GM12872 (cell line): ENCODE results near the gene METRNL.

ENCODE experiments used
- TF ChIP-seq, protein P1 (sequence below): IDR thresholded peaks from 3 replicates; pipeline ENCODE4 v1.5.1; 2011; ENCODE audit warnings: low read depth, mild to moderate bottlenecking, low read length, moderate library complexity; ENCODE audit not compliant: insufficient read depth

The METRNL gene

DNA sequence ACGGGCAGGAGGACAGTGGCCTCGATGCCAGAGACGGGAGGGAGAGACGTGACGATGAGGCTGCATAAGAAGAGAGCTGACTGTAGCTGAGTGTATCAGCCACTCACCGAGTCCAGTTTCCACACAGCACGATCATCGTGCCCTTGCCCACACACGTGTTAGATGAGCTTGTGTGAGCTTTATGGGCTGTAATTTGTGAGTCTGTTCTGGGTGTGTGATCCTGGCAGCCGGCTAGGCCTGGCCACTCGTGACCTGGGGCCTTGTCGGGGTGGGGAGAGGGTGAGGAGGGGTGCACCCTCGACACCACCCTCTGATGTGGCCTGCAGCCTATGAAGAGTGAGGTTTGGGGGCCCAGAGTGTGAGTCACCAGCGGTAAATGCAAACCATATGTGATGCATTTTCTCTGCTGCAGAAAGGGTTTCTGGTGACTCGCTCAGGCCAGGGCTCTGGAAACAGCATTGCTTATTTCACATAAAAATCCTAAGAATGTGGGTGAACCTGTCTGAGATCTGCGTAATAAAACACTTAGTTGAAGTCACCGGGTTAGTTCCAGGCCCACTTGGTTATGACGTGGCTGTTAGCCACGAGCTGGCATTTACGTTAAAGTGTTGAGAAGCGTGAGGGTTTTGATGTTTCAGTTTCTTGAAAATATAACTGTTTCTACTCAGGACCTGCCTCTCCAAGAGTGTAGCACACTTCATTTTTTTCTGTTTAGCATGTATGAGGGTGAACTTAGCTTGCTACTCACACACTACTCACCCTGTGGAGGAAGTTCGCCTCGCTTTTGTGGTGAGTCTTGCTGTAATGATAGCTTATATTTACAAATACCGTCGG, 4.2 kb downstream of the METRNL start:
- TF ChIP-seq, protein P1, sequence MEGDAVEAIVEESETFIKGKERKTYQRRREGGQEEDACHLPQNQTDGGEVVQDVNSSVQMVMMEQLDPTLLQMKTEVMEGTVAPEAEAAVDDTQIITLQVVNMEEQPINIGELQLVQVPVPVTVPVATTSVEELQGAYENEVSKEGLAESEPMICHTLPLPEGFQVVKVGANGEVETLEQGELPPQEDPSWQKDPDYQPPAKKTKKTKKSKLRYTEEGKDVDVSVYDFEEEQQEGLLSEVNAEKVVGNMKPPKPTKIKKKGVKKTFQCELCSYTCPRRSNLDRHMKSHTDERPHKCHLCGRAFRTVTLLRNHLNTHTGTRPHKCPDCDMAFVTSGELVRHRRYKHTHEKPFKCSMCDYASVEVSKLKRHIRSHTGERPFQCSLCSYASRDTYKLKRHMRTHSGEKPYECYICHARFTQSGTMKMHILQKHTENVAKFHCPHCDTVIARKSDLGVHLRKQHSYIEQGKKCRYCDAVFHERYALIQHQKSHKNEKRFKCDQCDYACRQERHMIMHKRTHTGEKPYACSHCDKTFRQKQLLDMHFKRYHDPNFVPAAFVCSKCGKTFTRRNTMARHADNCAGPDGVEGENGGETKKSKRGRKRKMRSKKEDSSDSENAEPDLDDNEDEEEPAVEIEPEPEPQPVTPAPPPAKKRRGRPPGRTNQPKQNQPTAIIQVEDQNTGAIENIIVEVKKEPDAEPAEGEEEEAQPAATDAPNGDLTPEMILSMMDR = no peak

DNA sequence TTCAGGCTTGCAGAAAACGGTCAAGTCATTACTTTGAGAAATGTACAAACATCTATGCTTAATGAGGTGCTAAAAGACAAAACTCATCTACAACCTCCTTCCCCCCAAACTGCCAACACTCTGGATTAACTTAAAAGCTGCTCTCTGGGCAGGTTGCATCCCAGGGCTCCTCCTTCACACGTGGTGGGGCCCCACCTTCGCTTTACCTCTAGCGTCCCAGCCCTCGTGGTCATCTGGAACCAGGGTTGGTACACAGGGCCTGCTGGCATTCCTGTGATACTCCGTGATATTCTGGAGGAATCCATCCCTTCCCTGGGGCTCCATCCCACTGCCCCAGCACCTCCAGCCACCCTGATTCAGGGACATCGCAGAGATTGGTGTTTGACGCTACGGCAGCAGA, 4.8 kb downstream of the METRNL start:
- TF ChIP-seq, protein P1 = no peak

DNA sequence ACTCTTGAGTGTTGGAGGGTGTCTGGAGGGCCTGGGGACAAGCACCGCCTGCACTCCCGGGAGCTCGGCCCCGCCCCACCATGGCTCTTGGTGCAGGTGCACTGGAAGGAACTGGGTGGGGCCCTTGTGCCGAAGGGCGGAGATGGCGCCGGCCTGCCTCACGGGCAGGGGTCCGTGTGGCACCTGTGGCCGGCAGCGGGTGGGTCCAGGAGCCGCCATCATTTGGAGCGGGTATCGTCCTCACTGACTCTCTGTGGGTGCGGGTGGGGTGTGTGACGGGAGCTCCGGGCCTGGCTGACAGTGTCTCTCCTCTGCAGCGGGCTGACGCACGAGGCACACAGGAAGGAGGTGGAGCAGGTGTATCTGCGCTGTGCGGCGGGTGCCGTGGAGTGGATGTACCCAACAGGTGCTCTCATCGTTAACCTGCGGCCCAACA, 5.2 kb downstream of the METRNL start:
- TF ChIP-seq, protein P1 = no peak

DNA sequence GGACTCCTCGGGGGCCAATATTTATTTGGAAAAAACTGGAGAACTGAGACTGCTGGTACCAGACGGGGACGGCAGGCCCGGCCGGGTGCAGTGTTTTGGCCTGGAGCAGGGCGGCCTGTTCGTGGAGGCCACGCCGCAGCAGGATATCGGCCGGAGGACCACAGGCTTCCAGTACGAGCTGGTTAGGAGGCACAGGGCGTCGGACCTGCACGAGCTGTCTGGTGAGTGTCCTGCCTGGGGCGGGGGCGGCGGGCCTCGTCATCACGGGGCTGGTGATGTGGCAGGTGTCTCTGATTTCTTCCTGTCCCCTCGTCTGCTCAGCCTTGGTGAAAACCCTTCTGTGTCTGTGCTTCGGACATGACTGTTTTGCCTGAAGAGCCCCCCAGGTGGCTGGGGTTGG, 5.7 kb downstream of the METRNL start:
- TF ChIP-seq, protein P1 = no peak

DNA sequence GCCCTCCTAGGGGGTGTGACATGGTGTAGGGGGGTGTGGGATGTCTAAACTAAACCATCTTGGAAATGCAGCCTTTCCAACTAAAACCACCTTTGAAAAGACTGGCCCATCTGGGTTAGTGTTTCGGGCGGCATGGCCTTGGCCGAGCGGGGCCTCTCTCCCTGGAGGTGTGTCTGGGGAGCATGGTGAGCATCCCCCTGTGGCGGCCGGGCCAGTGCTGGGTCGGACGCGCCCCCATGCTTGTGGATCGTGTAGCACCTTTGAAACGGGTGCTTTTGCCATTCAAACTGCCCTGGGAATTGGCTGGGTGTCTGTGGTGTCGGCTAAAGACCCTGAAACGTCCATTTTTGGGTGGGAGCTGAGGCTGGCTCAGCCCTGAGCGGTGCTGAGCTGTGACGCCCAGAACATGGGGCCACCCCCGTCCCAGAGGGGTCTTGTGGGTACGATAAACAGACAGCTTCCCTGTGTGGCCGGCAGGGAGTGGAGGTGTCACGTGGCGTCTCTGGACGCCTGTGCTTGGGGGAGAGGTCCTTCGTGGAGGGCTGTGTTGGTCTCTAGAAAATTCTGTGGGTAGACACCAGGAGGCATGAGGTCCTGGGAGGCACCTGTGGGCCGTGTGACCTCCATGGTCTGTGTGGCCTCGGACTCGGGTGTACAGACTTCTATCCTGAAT, 6.3 kb downstream of the METRNL start:
- TF ChIP-seq, protein P1 = no peak

DNA sequence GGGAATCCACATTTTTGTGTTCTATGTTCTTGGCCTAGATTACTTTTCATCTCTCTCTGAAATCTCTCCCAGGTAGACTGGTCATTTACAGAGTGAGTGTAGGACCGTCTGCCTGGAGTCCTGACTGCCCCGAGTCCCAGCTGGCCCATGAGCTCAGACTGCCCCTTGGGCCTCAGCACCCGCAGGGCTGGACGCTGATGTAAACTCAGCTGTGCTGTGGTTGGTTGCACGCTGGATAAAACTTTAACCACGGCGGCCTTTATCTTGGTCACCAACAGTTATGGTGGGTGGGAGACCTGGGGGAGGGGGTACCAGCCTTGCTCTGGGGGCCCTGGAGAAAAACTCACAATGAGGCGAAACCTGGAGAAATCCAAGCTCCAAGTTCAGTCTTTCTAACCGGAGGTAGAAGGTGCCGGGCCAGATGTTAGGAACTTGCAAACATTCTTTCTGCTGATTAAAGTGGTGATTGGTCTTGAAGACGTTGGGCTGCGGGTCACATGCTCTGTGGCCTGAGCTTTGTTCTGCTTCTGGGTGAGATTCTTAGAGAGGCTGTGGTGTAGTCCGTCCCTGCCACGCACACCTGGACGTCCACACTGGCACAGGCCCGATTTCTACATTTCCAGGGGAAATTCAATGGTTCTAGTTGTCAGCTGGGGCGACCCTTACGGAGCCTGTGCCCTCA, 6.9 kb downstream of the METRNL start:
- TF ChIP-seq, protein P1 = no peak
